Tibial nerve (tissue), 4 donors: Measurements from ENCODE around the gene PRRX1. TPM values are rescaled to one million over a fixed set of nuclear protein-coding genes. Genes with fewer than 3 reads are reported as not detected.

Experiments used
- DNase-seq, 2 donors: peaks; one replicate each; pipeline ENCODE4 v3.0.0-alpha.2; 2019; ENCODE audit warnings: low spot score in 2 of 2
- H3K27ac ChIP-seq, 4 donors: fragments of 200-600 bp; sonication (generic) in 3 of 4; one replicate each; pipeline ENCODE4 v1.5.1; 2017 to 2019; ENCODE audit warnings: mild to moderate bottlenecking in 1 of 4
- H3K27me3 ChIP-seq, 2 donors: fragments of 200-600 bp; sonication (generic) in 1 of 2; one replicate each; pipeline versions ENCODE4 v1.5.1 to v1.6.0; 2017 to 2019
- H3K36me3 ChIP-seq, 3 donors: fragments of 200-600 bp; sonication (generic); one replicate each; pipeline ENCODE4 v1.5.1; 2018 to 2019
- H3K4me1 ChIP-seq, 4 donors: fragments of 200-600 bp; sonication (generic) in 3 of 4; one replicate each; pipeline ENCODE4 v1.5.1; 2017 to 2019
- H3K4me3 ChIP-seq, 4 donors: fragments of 200-600 bp; sonication (generic) in 3 of 4; one replicate each; pipeline ENCODE4 v1.5.1; 2017 to 2019; ENCODE audit warnings: mild to moderate bottlenecking in 1 of 4, moderate library complexity in 1 of 4
- H3K9me3 ChIP-seq, 4 donors: fragments of 200-600 bp; sonication (generic) in 3 of 4; one replicate each; pipeline ENCODE4 v1.5.1; 2017 to 2019
- CTCF ChIP-seq, 5 experiments: fragments of 200-600 bp in 3 of 5; fragments of 450-650 bp in 2 of 5; sonication (generic) in 3 of 5; IDR thresholded peaks; one replicate each; pipeline ENCODE4 v1.5.1; 2016 to 2019; ENCODE audit warnings: antibody characterized with exemption in 5 of 5, mild to moderate bottlenecking in 3 of 5, moderate library complexity in 2 of 5
- EP300 ChIP-seq, 2 donors: sonication (generic); formaldehyde crosslinking; IDR thresholded peaks; one replicate each; pipeline ENCODE4 v1.6.1; 2017; ENCODE audit warnings: antibody characterized with exemption in 2 of 2, mild to moderate bottlenecking in 1 of 2
- POLR2A ChIP-seq, 2 donors: fragments of 450-650 bp; IDR thresholded peaks; one replicate each; pipeline ENCODE4 v1.6.1; 2017; ENCODE audit warnings: antibody characterized with exemption in 2 of 2, mild to moderate bottlenecking in 2 of 2, moderate library complexity in 2 of 2
- WGBS, 2 donors: methylation state at CpG; one replicate each; pipeline ENCODE4 v1.1.5; 2018; 5-methylcytosine and 5-hydroxymethylcytosine counted together
- total RNA-seq, 4 donors: library from RNA; depleted of rRNA; stranded (reverse); fragments of >200 nt; gene quantifications; one replicate each; pipeline ENCODE4 v1.1.0, GENCODE V29; 2016

Gene PRRX1
- total RNA-seq, 4 donors from 2014 or later: 55.5 to 97.5 (median 66.2) TPM

- Histone ChIP-seq H3K27ac (no peak overlapping the region), H3K9me3 (peaks cover 0 to 3% (median 0%) of the 10 kb centered on the region in 4 donors), H3K4me3 (no peak overlapping the region), H3K27me3 (no peaks in the 10 kb centered on the region), H3K4me1 (no peaks in the 10 kb centered on the region), H3K36me3 (no peaks in the 10 kb centered on the region)
- TF ChIP-seq POLR2A (IDR thresholded peaks at IDR 0.05) (no peak), EP300 (IDR thresholded peaks at IDR 0.05) (no peak), CTCF (IDR thresholded peaks at IDR 0.05) (no peak)
- 72 to 96% methylated on average over 2 of the region's 2 CpGs for WGBS, 2 donors
- no peak for DNase-seq
These were observed 95.1 kb downstream of the PRRX1 start for GRCh38 chr1:170758992-170759391.

DNA sequence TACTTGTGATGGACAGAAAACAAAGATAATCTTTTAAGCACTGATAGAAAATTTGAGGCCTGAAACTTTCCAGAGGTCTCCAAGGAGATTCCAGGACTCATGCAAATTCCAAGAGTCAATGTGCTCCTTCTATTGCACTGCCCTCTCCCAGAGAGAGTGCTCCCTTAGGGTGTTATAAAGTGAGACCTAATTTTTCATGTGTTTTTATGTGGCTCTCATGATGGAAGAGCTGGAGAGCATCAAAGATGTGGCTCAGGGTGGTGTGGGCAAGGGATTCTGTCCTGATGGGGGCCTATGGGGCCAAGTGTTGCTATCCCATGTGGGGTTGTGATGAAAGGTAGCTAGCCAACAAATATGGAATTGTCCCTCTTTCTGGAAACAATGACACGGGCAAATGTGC is 101.3 kb downstream of the PRRX1 start:
- Histone ChIP-seq H3K36me3 (no peaks in the 10 kb centered on the region), H3K27ac (no peak overlapping the region), H3K4me1 (no peaks in the 10 kb centered on the region), H3K27me3 (no peaks in the 10 kb centered on the region), H3K9me3 (peaks cover 0 to 3% (median 0%) of the 10 kb centered on the region in 4 donors), H3K4me3 (no peak overlapping the region)
- 58 to 63% methylated on average over 1 of the region's 1 CpG for WGBS, 2 donors
- DNase-seq: no peak
- no peak for TF ChIP-seq EP300 (IDR thresholded peaks at IDR 0.05)
- TF ChIP-seq CTCF (IDR thresholded peaks at IDR 0.05): no peak
- TF ChIP-seq POLR2A (IDR thresholded peaks at IDR 0.05): no peak

DNA sequence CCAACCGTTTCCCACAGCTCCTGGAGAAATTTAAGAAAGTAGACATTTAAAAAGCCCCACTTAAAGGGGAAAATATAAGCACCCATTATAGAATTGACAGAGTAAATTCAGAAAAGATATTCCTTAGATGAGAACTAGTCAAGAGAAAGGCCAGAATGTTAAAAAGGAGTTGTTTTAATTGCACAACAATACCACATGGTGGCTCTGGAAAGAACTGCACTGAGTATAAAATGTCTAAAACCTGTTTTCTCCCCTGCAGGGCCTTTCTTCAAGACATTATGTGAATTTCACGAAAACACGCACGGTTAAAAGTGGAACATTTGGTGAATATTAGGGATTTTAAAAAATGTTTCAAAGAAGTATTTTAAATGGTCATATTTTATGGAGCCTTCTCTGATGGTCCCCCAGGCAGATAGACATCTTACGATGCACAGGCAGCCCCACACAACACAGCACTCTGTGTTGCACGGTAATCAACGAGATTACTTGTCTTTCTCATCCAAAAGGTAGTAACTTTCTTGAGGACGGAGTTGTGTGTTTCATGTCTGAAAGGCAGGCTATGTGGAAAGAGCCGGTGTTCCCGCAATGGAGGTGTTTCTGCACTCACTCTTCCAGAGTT is 101.9 kb downstream of the PRRX1 start:
- Histone ChIP-seq H3K36me3 (no peaks in the 10 kb centered on the region), H3K27ac (no peak overlapping the region), H3K4me3 (no peak overlapping the region), H3K9me3 (peaks cover 0 to 3% (median 0%) of the 10 kb centered on the region in 4 donors), H3K4me1 (no peaks in the 10 kb centered on the region), H3K27me3 (no peaks in the 10 kb centered on the region)
- 61 to 64% methylated on average over 10 of the region's 10 CpGs for WGBS, 2 donors
- TF ChIP-seq EP300 (IDR thresholded peaks at IDR 0.05): no peak
- TF ChIP-seq POLR2A (IDR thresholded peaks at IDR 0.05): no peak
- TF ChIP-seq CTCF (IDR thresholded peaks at IDR 0.05): peak; percentile 16 to 74 (median 63)
- DNase-seq: peak in 1 of 2 donors; percentile 11

- no peak for DNase-seq
- 70 to 76% methylated on average over 1 of the region's 1 CpG for WGBS, 2 donors
- H3K27ac ChIP-seq: no peak overlapping the region
- H3K4me1 ChIP-seq: no peaks in the 10 kb centered on the region
- TF ChIP-seq POLR2A (IDR thresholded peaks at IDR 0.05) (no peak), EP300 (IDR thresholded peaks at IDR 0.05) (no peak), CTCF (IDR thresholded peaks at IDR 0.05) (no peak)
- H3K4me3 ChIP-seq: no peak overlapping the region
- no peaks in the 10 kb centered on the region for H3K27me3 ChIP-seq
- H3K36me3 ChIP-seq: no peaks in the 10 kb centered on the region
- no peaks in the 10 kb centered on the region for H3K9me3 ChIP-seq
These were observed 105.0 kb downstream of the PRRX1 start for GRCh38 chr1:170768929-170769328.

DNA sequence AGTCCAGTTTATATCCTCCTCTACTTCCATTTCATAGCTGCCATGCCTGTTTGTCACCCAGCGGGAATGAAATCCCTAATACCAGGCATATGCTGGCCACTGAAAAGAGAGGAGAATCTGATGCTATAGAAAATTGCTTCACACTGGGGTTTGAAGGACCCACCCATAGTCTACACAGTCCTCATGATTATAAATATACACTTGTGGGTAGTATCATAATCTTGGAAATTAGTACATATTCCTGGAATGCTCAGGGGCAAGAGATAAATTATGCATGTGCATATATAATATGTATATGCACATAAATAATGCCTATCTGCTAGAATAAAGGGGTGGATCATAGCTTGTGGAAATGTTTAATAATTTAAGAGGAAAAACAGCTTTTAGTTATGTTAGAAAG is 105.8 kb downstream of the PRRX1 start:
- Histone ChIP-seq H3K4me1 (no peaks in the 10 kb centered on the region), H3K27me3 (no peaks in the 10 kb centered on the region), H3K36me3 (no peaks in the 10 kb centered on the region), H3K4me3 (no peak overlapping the region), H3K9me3 (no peaks in the 10 kb centered on the region), H3K27ac (no peak overlapping the region)
- TF ChIP-seq CTCF (IDR thresholded peaks at IDR 0.05): no peak
- no peak for TF ChIP-seq POLR2A (IDR thresholded peaks at IDR 0.05)
- no peak for TF ChIP-seq EP300 (IDR thresholded peaks at IDR 0.05)
- WGBS, 2 donors: 95 to 100% methylated on average over 1 of the region's 1 CpG
- no peak for DNase-seq
